B cell (primary cell): ENCODE measurements around the gene GYPC. TPM values are rescaled to one million over a fixed set of nuclear protein-coding genes. Genes with fewer than 3 reads are reported as not detected.

ENCODE experiments used
- ATAC-seq: fragments of 200-7000 bp; cut with Tn5 transposase; one replicate; pipeline ENCODE4 v1.10.0; 2021; ENCODE audit warnings: low read depth, mild to moderate bottlenecking, moderate number of reproducible peaks, moderate library complexity
- CTCF ChIA-PET: fragments of 350-600 bp; sonication (Branson Sonifier 250); formaldehyde crosslinking; loops from one replicate; lab custom pipeline; 2021; ENCODE audit warnings: antibody characterized with exemption, inconsistent platforms; lab: Charles Lee
- POLR2A ChIA-PET: fragments of 350-600 bp; sonication (Branson Sonifier 250); formaldehyde crosslinking; loops from one replicate; lab custom pipeline; 2021; ENCODE audit warnings: antibody characterized with exemption; lab: Charles Lee
- DNase-seq: peaks from one replicate; pipeline ENCODE4 v3.0.0; 2013
- H2AFZ ChIP-seq: 2 replicates; pipeline ENCODE4 v1.6.1; 2012; ENCODE audit warnings: mild to moderate bottlenecking, low read depth, low read length; ENCODE audit not compliant: insufficient read depth, poor library complexity, severe bottlenecking
- H3K27ac ChIP-seq, 2 donors: 1 replicate in 1 of 2; 2 replicates in 1 of 2; pipeline ENCODE4 v1.5.1; 2012 to 2013; ENCODE audit warnings: low read length in 2 of 2, mild to moderate bottlenecking in 2 of 2, moderate library complexity in 1 of 2
- H3K27me3 ChIP-seq, 4 experiments: fragments of 200-600 bp in 1 of 4; sonication (generic) in 1 of 4; replicated peaks in 1 of 4; 1 replicate in 2 of 4; 2 replicates in 2 of 4; pipeline versions ENCODE4 v1.6.1 to v1.7.0; 2013 to 2016; ENCODE audit warnings: low read length in 3 of 4, mild to moderate bottlenecking in 2 of 4, mixed read lengths in 1 of 4, moderate library complexity in 1 of 4; ENCODE audit not compliant: insufficient read depth in 4 of 4, control insufficient read depth in 3 of 4; ENCODE audit errors: control extremely low read depth in 1 of 4
- H3K36me3 ChIP-seq, 2 experiments: replicated peaks in 1 of 2; 1 replicate in 1 of 2; 2 replicates in 1 of 2; pipeline versions ENCODE4 v1.6.1 to v1.7.1; 2013; ENCODE audit warnings: low read length in 1 of 2; ENCODE audit not compliant: insufficient read depth in 2 of 2, control insufficient read depth in 1 of 2; ENCODE audit errors: control extremely low read depth in 1 of 2, extremely low read depth in 1 of 2
- H3K4me1 ChIP-seq, 2 donors: fragments of 200-600 bp in 1 of 2; sonication (generic) in 1 of 2; 1 replicate in 1 of 2; 2 replicates in 1 of 2; pipeline versions ENCODE4 v1.5.1 to v1.6.1; 2013 to 2017; ENCODE audit warnings: low read length in 2 of 2; ENCODE audit not compliant: control insufficient read depth in 2 of 2, insufficient read depth in 2 of 2
- H3K4me2 ChIP-seq: replicated peaks from 2 replicates; pipeline ENCODE3; 2012; ENCODE audit warnings: mild to moderate bottlenecking, low read depth, low read length; ENCODE audit not compliant: poor library complexity, severe bottlenecking
- H3K4me3 ChIP-seq, 5 experiments: fragments of 200-600 bp in 1 of 5; sonication (generic) in 1 of 5; 1 replicate in 3 of 5; 2 replicates in 2 of 5; pipeline versions ENCODE4 v1.5.1 to v1.7.0; 2011 to 2016; ENCODE audit warnings: low read length in 4 of 5, mild to moderate bottlenecking in 4 of 5, low read depth in 2 of 5, control low read depth in 1 of 5, moderate library complexity in 1 of 5; ENCODE audit not compliant: insufficient read depth in 1 of 5; ENCODE audit errors: control extremely low read depth in 1 of 5, extremely low read depth in 1 of 5
- H3K79me2 ChIP-seq: fragments of 200-600 bp; sonication (generic); one replicate; pipeline ENCODE4 v1.6.0; 2016; ENCODE audit warnings: low read length; ENCODE audit not compliant: control insufficient read depth, insufficient read depth
- H3K9ac ChIP-seq: fragments of 200-600 bp; sonication (generic); 2 replicates; pipeline ENCODE4 v1.6.1; 2017; ENCODE audit warnings: mild to moderate bottlenecking, low read length, moderate library complexity
- H3K9me3 ChIP-seq, 3 donors: one replicate each; pipeline versions ENCODE4 v1.6.1 to v1.7.1; 2013; ENCODE audit warnings: low read length in 2 of 3; ENCODE audit not compliant: control insufficient read depth in 2 of 3, insufficient read depth in 1 of 3; ENCODE audit errors: control extremely low read depth in 1 of 3
- H4K20me1 ChIP-seq: 2 replicates; pipeline ENCODE4 v1.6.0; 2012; ENCODE audit warnings: mild to moderate bottlenecking, low read length; ENCODE audit not compliant: insufficient read depth, control insufficient read depth, poor library complexity, severe bottlenecking
- H3K27ac Mint-ChIP-seq: one replicate; pipeline ENCODE4 v1.8.0; 2021; ENCODE audit warnings: mixed read lengths
- H3K27me3 Mint-ChIP-seq: one replicate; pipeline ENCODE4 v1.8.0; 2021; ENCODE audit warnings: mixed read lengths
- H3K4me1 Mint-ChIP-seq: one replicate; pipeline ENCODE4 v1.8.0; 2021; ENCODE audit warnings: mixed read lengths
- H3K4me3 Mint-ChIP-seq: one replicate; pipeline ENCODE4 v1.8.0; 2021; ENCODE audit warnings: mixed read lengths
- H3K9me3 Mint-ChIP-seq: one replicate; pipeline ENCODE4 v1.8.0; 2022; ENCODE audit warnings: mixed read lengths; ENCODE audit not compliant: insufficient read depth
- EZH2 ChIP-seq: IDR thresholded peaks from 2 replicates; pipeline ENCODE4 v1.6.1; 2012; ENCODE audit warnings: borderline replicate concordance, low read depth, mild to moderate bottlenecking, moderate library complexity, low read length; ENCODE audit not compliant: insufficient read depth, poor library complexity, severe bottlenecking
- WGBS: methylation state at CpG from one replicate; pipeline ENCODE4 v1.1.5; 2013; ENCODE audit warnings: missing lambda C conversion rate; ENCODE audit not compliant: insufficient coverage; 5-methylcytosine and 5-hydroxymethylcytosine counted together
- intact Hi-C: fragments of 100-400 bp; cut with micrococcal nuclease; formaldehyde crosslinking; loops from one replicate; pipeline ENCODE4 v1.10.0; 2022
- polyA minus RNA-seq: library from RNA; depleted of rRNA, polyadenylated mRNA; stranded (reverse); fragments of >200 nt; gene quantifications from 2 replicates; pipeline ENCODE4 v1.2.3, GENCODE V29; 2012
- polyA plus RNA-seq: library from polyadenylated mRNA; depleted of rRNA; stranded (reverse); fragments of >200 nt; gene quantifications from 2 replicates; pipeline ENCODE4 v1.2.3, GENCODE V29; 2012
- total RNA-seq, 2 donors: library from RNA; stranded (reverse); fragments of 120-200 nt in 1 of 2; gene quantifications; 1 replicate in 1 of 2; 2 replicates in 1 of 2; pipeline versions ENCODE4 v1.2.3 to v1.2.4, GENCODE V29; 2013 to 2022
- TF ChIP-seq, protein P1 (sequence below): fragments of 200-600 bp; IDR thresholded peaks from one replicate; pipeline ENCODE4 v1.8.0; 2022; ENCODE audit warnings: antibody characterized with exemption, mild to moderate bottlenecking

GYPC gene, protein sequence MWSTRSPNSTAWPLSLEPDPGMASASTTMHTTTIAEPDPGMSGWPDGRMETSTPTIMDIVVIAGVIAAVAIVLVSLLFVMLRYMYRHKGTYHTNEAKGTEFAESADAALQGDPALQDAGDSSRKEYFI
- total RNA-seq: 40.6 and 48.8 TPM in 2 replicates
- 89.3 TPM for total RNA-seq (2013)
- polyA plus RNA-seq: 73.7 and 111 TPM in 2 replicates
- 121 and 162 TPM in 2 replicates for polyA minus RNA-seq

DNA sequence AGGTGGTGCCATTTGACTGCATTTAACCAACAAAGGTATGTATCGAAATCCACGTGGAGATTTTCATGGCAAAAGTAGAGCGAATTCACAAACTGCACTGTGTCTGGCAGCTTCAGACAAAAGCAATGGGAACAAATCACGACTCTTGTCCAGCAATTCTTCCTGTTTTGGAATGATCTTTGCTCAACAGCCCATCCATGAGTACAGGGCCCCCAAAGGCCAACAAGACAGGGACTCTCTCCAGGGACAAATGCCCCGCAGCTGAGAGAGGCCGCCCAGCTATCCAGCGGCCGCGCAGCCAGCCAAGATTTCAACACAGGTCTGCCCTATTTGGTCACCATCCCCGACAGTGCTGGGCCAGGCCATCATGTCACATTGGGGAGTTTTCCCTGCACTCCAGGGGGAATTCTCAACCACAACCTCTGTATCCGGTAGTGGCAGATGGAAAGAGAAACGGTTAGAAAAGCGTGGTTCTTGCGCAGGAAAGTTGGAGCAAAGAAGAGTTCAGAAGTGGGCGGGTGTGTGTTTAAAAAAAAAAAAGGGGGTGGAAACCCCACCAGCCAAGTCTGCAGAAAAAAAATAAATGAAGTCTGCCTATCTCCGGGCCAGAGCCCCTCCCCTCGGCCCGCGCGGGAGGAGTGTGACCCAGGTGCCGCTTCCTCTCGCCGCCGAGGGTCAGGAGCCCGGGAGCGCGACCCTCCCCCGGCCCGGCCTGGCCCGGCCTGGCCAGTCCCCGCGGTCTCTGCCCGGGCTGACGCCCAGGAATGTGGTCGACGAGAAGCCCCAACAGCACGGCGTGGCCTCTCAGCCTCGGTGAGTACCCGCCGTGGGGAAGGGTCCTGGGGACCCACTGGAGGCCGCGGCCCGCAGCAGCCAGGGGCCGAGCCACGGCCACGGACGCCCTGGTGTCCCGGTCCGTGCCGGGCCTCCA lies at the start of gene GYPC:
GYPC (plus strand) TSS at position 659 of the 931 bp plus-strand sequence; CDS start at position 765, 106 bp downstream.
- Mint-ChIP-seq H3K4me3 (peak within 1 kb of the TSS; percentile 99), H3K4me1 (peaks cover 49% of the 10 kb centered on the region), H3K27ac (peak within 1 kb of the TSS; percentile 96), H3K27me3 (no peaks in the 10 kb centered on the region), H3K9me3 (peaks cover 2% of the 10 kb centered on the region)
- Histone ChIP-seq H3K4me1 (peaks cover 36 to 43% of the 10 kb centered on the region in 2 donors), H3K27ac (peak within 1 kb of the TSS; percentile 80 to 81), H3K79me2 (peaks cover 41% of the 10 kb centered on the region), H4K20me1 (no peaks in the 10 kb centered on the region), H3K36me3 (peaks cover 0 to 8% of the 10 kb centered on the region in 2 experiments), H3K9me3 (peaks cover 0 to 5% (median 0%) of the 10 kb centered on the region in 3 donors), H3K9ac (peak within 1 kb of the TSS; percentile 71), H3K27me3 (no peaks in the 10 kb centered on the region), H3K4me3 (peak within 1 kb of the TSS; percentile 65 to 88 (median 73)), H3K4me2 (peak within 1 kb of the TSS; percentile 74), H2AFZ (peak within 1 kb of the TSS; percentile 76)
- POLR2A ChIA-PET: interaction anchor here (0.6 kb wide), 1 partner anchor 93 kb away, joined by 3 read pairs; no protein-coding TSS in a partner anchor
- DNase-seq (peak; percentile 69), ATAC-seq (peak; percentile 57)
- no peak for TF ChIP-seq EZH2
- TF ChIP-seq, protein P1, sequence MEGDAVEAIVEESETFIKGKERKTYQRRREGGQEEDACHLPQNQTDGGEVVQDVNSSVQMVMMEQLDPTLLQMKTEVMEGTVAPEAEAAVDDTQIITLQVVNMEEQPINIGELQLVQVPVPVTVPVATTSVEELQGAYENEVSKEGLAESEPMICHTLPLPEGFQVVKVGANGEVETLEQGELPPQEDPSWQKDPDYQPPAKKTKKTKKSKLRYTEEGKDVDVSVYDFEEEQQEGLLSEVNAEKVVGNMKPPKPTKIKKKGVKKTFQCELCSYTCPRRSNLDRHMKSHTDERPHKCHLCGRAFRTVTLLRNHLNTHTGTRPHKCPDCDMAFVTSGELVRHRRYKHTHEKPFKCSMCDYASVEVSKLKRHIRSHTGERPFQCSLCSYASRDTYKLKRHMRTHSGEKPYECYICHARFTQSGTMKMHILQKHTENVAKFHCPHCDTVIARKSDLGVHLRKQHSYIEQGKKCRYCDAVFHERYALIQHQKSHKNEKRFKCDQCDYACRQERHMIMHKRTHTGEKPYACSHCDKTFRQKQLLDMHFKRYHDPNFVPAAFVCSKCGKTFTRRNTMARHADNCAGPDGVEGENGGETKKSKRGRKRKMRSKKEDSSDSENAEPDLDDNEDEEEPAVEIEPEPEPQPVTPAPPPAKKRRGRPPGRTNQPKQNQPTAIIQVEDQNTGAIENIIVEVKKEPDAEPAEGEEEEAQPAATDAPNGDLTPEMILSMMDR: no peak
- WGBS: 9% methylated on average over 50 of the region's 51 CpGs
- intact Hi-C loops: loop anchor here (1.0 to 10.0 kb wide), 2 partner anchors 11 to 119 kb away; no protein-coding TSS in a partner anchor
- CTCF ChIA-PET: no interaction called here
